Measurements from ENCODE around the gene PRKN. TPM values are rescaled to one million over a fixed set of nuclear protein-coding genes. Genes with fewer than 3 reads are reported as not detected.

Gene PRKN
- total RNA-seq, 4 donors from 2014 or later = 8.4 to 44.8 (median 12.6) TPM

DNA sequence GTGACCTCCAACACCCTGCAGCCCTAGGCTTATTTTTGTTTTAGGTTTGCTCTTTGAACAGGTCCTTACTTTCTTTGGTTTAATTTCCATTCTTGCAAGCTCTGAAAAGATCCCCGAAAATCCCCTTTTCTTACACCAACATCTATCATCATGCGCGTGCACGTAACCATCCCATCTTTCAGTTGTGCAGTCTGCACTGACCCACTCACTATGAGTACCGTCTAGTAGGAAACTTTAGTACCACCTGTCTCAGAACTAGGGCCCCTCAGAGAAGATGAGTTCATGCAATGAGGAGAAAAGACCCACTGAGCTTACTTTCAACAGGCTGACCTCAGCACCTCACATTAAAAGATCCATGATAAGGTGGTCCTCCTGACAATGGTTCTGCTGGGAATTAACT lies 1333.1 kb downstream of the PRKN start:
- ATAC-seq (ENCODE audit: low FRiP score) (no peak), DNase-seq (ENCODE audit: low spot score) (no peak)
- no peak for TF ChIP-seq CTCF (IDR thresholded peaks at IDR 0.05)

DNA sequence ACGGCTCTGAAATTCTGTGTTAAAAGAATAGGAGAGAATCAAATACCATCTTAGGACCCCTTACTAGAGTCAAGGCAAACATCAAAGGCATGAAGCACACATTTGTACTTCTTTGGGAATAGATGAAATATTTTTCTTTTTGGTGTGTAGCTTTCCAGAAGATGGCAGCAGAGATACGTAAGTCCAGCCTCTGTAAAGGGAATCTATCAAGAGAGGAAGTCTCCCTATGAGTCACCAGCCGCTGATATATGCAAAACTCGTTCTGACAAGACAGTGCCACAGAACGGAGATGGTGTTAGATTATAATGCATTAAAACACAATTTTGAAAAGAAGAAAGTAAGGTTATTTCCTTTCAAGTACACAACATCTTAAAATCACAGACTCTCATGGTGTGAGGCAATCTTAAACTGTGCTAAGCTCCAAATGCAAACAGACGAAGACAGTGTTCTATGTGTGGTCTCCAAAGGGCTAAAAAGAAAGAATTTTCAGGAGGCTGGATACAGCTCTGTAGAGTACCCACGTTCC lies 1333.7 kb downstream of the PRKN start:
- no peak for DNase-seq (ENCODE audit: low spot score)
- TF ChIP-seq CTCF (IDR thresholded peaks at IDR 0.05) = peak in 1 of 3 donors; percentile 25
- ATAC-seq (ENCODE audit: low FRiP score) = peak; percentile 88

DNA sequence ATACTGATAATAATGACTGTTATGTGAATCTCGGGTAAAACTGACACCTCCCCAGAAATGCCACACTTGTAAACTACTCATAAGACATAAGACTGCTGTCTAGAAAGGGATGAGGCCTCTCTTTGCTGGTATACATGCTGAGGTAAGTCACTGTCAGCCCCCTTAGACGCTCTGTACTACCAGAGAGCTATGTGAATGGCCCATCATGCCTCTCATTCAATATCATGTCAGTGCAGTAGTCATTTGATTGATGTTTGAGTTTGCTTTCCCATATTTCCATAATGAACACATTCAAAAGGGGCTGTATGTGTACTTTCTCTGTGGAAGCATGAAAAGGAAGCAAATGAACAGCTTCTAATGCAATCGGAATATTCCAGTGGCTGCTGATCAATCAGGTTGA lies 1334.3 kb downstream of the PRKN start:
- no peak for TF ChIP-seq CTCF (IDR thresholded peaks at IDR 0.05)
- no peak for ATAC-seq (ENCODE audit: low FRiP score)
- no peak for DNase-seq (ENCODE audit: low spot score)

- DNase-seq (ENCODE audit: low spot score) (no peak), ATAC-seq (ENCODE audit: low FRiP score) (no peak)
- TF ChIP-seq CTCF (IDR thresholded peaks at IDR 0.05) = no peak
Observed at GRCh38 chr6:161389756-161390155, 1337.8 kb downstream of the PRKN start.

DNA sequence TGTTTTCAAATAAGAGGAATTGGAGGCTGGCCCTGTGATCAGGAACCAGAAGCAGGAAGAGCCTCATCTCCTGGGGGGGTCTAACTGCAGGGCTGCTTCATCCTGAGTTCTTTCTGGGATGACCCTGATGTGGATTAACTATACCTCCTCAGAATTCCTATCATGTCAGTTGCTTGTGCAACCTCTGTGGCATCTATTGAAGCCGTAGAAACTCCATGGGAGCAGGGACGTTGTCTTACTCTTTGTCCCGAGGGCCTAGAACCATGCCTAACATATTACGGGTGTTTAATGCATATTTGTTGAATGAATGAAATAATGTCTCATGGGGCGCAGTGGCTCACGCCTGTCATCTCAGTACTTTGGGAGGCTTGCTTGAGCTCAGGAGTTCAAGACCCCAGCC lies 1343.6 kb downstream of the PRKN start:
- no peak for TF ChIP-seq CTCF (IDR thresholded peaks at IDR 0.05)
- ATAC-seq (ENCODE audit: low FRiP score) = no peak
- DNase-seq (ENCODE audit: low spot score) = no peak

DNA sequence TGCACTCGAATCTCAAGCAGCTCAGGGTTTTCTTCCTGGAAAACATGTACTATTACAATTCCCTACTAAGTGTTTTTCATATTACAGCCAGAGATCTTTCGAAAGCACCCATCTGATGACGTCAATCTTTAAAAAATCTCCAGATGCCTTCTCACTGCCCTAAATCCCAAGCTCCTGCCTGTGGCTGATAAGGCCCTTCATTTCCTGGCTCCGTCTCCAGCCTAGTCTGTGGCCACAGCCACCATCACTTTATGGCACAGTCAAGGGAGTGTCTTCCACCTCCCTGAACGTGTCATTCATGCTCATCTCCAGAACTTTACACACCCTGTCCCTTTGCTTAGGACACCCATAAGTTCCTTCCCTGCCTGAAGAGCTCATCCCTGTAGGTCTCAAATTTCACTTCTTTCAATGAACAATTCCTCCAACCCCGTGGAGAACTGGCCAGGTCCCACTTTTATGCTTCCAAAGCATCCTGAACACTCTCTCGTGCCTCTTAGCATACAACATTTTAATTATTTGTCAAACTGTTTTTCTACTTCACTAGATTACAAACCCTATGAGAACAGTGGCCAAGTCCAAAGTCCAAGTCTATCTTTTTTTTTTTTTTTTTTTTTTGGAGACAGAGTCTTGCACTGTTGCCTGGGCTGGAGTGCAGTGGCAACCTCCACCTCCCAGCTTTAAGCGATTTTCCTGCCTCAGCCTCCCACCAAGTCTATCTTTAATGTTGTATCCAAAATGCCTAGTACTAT lies 1347.6 kb downstream of the PRKN start:
- DNase-seq (ENCODE audit: low spot score) (no peak), ATAC-seq (ENCODE audit: low FRiP score) (no peak)
- no peak for TF ChIP-seq CTCF (IDR thresholded peaks at IDR 0.05)

- ATAC-seq (ENCODE audit: low FRiP score) = no peak
- no peak for DNase-seq (ENCODE audit: low spot score)
- no peak for TF ChIP-seq CTCF (IDR thresholded peaks at IDR 0.05)
Observed at GRCh38 chr6:161378115-161378514, 1349.5 kb downstream of the PRKN start.

Data from omental fat pad (tissue), 4 donors.